Stimulated activated CD8-positive, alpha-beta memory T cell treated with anti-CD3 and anti-CD28 coated beads, Interleukin-4, amount 100 ng/mL, for 24 hours (primary cell): ENCODE data around the gene KRTAP5-7.
A peak's percentile ranks its signal among the peaks of the same experiment; 100 is the strongest.
"Not testable (repeated sequence)": the region's sequence is repeated elsewhere in the genome, so short reads cannot be mapped to it uniquely, and the experiment has no call there.

Experiments
- DNase-seq: peaks from one replicate; pipeline ENCODE4 v3.0.0-alpha.2; 2020; ENCODE audit warnings: low read depth

The KRTAP5-7 gene

DNA sequence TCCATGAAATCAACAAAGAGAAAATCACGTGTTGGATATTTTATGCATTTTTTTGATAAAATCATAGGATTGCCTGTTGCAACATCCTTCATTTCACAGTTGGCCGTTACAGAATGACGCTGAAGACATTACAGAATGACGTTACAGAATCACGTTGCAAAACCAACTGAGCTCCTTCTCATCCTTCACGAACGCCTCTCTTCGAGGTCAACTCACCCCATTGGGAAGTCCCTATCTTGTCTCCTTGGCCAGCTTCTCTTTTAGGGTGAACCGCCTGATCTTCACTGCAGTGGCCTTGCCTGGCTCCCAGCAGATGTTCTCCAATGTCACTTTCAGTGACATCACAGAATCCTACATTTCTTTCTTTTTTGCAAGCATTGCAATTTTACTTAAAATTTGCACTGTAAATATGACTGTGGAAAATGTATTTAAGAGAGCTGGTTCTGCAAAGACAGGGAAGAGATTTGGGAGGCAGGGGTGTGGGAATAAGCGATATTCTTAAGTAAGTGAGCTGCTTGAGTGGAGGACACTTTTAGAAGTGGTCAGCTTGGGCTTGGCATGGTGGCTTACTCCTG is 5.1 kb downstream of the KRTAP5-7 start:
- DNase-seq, result no peak

DNA sequence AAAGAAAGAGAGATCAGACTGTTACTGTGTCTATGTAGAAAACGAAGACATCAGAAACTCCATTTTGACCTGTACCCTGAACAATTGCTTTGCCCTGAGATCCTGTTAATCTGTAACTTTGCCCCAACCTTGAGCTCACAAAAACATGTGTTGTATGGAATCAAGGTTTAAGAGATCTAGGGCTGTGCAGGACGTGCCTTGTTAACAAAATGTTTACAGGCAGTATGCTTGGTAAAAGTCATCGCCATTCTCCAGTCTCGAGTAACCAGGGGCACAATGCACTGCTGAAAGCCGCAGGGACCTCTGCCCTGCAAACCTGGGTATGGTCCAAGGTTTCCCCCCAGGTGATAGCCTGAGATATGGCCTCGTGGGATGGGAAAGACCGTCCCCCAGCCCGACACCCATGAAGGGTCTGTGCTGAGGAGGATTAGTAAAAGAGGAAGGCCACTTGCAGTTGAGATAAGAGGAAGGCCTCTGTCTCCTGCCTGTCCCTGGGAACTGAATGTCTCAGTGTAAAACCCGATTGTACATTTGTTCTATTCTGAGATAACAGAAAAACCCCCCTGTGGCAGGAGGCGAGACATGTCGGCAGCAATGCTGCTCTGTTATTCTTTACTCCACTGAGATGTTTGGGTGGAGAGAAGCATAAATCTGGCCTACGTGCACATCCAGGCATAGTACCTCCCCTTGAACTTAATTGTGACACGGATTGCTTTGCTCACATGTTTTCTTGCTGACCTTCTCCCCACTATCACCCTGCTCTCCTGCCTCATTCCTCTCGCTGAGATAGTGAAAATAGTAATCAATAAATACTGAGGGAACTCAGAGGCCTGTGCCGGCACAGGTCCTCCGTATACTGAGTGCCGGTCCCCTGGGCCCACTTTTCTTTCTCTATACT is 7.9 kb downstream of the KRTAP5-7 start:
- DNase-seq, result not testable (repeated sequence)

DNA sequence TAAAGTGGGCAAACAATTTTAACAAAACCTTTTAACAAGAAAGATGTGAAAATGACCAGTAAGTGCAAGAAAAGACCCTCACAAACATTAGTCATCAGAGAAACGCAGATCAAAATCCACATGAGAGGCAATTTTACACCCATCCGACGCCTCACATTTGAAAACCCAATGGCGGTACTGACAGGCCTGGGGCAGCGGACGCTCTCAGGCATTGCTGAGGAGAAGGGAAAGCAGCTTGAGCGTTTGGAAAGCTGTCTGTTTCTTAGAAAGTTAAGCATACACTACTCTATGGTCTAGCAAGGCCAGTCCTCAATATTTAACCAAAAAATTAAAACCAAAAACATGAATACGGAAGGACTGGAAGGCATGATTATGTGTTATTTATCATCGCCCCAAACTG is 8.8 kb downstream of the KRTAP5-7 start:
- no peak for DNase-seq

DNA sequence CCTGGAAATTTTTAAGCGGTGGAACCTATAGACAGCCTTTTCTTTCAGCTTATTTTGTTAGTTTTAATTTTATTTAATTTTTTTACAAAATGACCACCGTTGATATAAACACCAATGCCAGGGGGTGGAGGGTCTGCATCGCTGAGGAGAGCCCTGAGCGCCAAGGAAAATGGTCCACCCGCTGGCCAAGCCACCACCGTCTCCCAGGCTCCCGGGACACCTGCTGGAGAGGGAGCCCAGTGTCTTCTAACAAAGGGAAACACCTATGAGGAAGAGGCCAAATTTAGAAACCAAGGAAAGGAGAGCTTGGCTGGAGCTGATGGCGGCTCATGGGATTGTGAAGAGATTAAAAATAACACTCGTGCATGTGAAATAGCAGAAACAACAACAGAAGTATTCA is 10.5 kb downstream of the KRTAP5-7 start:
- DNase-seq, result no peak

DNA sequence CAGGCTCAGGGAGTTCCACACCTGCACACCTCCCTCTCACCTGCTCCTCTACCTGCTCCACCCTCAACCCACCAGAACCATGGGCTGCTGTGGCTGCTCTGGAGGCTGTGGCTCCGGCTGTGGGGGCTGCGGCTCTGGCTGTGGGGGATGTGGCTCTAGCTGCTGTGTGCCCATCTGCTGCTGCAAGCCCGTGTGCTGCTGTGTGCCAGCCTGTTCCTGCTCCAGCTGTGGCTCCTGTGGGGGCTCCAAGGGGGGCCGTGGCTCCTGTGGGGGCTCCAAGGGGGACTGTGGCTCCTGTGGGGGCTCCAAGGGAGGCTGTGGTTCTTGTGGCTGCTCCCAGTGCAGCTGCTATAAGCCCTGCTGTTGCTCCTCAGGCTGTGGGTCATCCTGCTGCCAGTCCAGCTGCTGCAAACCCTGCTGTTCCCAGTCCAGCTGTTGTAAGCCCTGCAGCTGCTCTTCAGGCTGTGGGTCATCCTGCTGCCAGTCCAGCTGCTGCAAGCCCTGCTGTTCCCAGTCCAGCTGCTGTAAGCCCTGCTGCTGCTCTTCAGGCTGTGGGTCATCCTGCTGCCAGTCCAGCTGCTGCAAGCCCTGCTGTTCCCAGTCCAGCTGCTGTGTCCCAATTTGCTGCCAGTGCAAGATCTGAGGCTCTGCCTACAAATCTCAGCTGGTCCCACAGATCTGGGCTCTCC is 11.1 kb downstream of the KRTAP5-7 start, which contains the start of gene KRTAP5-8:
TSS of gene KRTAP5-8 (plus strand) at position 49 of the 689 bp plus-strand sequence. CDS start at position 80, 31 bp downstream.
- DNase-seq, result not testable (repeated sequence)

DNA sequence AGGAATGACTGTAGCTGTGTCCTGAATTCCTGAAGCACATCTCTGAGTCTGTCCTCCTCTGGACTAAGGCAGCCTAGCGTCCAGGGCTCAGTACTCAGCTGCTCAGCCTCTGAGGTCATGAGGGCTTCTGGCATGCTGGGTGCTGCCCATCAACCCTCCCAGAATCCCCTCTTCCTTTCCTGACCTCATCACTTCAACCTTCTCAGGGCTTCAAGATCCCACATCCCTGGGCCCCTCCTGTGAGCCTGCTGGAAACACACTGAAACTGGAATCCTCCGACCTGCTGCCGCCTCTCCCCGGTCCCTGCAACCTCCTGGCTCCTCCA is 11.6 kb downstream of the KRTAP5-7 start:
- DNase-seq, result no peak

DNA sequence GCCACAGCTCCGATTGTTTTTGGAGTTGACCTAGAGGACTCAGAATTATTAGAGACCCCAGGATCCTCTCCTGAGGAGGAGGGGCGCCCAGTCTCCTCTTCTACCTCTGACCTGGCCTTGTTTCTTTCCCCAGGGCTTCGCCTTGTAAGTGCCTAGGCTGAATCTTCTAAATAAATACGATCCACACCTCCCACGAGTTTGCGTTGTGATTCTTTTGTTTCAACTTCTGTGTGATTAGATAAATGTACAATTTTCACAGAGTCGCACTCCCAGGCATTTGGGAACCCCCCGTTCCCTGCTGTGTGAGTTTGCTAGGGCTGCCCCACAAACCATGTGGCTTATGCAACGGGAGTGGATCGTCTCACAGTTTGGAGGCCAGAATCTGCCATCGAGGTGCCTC is 11.9 kb downstream of the KRTAP5-7 start:
- no peak for DNase-seq

DNA sequence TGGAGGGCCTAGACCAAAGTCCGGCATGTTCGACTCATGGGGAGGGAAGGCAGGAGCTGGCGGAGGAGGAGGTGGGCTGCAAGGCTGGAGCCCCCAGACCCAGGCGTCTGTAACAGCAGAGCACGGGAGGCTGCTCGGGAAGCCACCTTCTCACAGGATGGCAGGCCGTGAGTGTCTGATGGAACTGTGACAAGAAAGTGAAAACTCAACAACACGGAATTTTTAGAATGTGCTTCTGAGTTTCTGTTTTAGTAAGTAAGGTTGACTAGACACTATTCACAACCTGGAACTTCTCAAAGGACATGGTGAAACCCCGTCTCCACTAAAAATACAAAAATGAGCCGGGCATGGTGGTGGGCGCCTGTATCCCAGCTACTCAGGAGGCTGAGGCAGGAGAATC is 12.9 kb downstream of the KRTAP5-7 start:
- not testable (repeated sequence) for DNase-seq

DNA sequence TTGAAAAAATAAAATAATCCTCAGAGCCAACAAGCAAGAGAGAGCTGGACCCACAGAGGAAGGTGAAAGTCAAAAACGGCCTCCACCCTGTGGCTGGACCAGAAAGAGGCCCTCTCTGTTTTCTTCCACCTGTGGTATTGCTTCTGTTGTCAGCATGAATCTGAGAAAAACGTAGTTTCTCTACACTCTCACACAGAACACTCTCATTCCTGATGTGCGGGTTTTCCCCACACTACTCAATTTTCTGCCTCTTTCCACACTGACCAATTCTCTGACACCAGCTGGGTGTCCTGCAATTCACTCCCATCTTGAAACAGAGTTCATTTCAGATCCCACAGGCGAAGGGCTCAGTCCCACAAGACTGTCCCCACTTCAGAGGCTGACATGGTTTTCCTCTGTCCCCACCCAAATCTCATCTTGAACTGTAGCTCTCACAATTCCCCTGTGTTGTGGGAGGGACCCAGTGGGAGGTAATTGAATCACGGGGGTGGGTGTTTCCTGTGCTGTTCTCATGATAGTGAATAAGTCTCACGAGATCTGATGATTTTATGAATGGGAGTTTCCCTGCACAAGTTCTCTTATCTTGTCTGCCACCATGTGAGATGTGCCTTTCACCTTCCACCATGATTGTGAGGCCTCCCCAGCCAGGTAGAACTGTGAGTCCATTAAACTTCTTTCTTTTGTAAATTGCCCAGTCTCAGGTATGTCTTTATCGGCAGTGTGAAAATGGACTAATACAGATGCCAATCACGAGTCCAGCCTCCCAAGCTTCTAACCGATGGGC is 13.6 kb downstream of the KRTAP5-7 start:
- DNase-seq, result not testable (repeated sequence)

DNA sequence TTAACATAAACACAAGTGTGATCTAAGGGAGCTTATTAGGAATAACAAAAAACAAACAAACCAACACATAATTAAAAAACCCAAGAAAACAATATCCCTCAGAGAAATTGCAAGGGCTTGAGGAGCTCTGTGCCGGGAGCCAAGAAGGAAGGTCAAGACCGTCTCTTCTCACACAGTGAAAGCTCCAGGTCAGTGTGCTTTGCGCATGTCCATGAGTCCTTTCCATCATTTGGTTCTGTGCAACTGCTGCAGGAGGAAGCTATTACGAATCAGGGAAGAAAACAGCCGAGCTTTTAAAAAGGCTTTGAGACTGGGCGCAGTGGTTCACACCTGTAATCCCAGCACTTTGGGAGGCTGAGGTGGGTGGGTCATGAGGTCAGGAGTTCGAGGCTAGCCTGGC is 15.3 kb downstream of the KRTAP5-7 start:
- DNase-seq, result no peak

DNA sequence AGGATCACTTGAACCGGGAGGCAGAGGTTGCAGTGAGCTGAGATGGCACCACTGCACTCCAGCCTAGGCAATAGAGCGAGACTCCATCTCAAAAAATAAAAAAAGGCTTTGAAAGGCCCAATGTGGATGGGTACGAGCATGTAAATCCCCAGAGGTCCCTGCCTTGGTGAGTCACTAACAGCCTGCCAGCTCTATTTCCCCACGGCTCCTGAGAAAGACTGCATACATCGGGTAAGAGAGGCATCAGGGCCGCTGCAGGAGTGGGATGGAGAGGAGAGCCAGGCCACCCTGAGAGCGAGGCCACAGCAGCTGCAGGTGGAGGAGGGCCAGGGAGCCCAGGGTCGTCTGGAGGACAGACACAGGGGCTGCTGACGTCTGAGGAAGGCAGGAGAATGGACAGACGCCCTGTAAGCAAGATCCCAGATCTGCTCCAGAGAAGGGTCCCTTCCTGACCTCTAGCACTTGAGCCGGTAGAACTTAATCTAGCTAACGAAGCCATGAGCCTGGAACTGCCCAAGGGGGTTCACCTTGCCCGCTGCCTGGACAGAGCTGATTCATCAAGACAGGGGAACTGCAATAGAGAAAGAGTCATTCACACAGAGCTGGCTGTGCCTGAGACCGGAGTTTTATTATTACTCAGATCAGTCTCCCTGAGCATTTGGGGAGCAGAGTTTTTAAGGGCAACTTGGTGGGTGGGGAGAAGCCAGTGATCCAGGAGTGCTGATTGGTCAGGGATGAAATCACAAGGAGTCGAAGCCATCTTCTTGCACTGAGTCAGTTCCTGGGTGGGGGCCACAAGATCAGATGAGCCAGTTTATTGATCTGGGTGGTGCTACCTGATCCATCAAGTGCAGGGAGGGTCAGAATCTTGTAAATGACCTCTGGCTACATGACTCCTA is 16.1 kb downstream of the KRTAP5-7 start:
- DNase-seq, result no peak

DNA sequence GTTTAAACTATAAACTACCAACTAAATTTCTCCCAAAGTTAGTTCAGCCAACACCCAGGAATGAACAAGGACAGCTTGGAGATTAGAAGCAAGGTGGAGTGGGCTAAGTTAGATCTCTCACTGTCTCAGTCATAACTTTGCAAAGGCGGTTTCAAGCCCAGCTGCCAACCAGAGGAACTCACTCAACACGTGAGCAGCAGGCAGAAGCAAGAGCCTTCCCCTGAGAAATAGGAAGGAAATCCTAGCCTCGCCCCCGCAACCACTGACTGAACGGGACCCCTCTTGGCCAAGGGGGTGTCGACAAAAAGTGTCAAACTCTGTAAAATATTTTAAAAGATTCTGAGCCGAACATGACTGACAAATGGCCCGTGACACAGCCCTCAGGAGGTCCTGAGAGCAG is 16.8 kb downstream of the KRTAP5-7 start:
- DNase-seq, result peak; percentile 3

DNA sequence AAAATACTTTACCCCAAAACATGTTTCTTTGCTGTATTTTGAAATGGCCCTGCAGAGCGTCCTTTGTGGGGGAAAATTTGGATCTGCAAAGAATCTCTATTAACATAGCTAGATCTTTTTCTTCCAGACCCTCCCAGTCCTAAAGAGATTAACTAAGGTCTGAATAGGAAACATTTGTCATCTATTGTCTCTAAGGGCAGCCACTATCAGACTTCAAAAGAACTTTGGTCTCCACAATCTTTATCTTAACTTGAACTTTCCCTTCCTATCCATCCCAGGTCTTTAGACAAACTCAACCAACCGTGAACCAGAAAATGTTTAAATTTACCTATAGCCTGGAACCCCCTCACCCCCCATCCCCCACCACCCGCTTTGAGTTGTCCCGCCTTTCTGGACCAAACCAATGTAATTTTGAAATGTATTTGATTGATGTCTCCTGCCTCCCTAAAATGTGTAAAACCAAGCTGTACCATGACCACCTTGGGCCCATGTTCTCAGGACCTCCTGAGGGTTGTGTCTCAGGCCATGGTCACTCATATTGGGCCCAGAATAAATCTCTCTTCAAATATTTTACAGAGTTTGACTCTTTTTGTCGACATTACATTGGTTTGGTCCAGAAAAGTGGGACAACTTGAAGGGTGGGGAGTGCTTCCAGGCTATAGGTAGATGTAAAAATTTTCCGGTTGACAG is 17.6 kb downstream of the KRTAP5-7 start:
- no peak for DNase-seq

DNA sequence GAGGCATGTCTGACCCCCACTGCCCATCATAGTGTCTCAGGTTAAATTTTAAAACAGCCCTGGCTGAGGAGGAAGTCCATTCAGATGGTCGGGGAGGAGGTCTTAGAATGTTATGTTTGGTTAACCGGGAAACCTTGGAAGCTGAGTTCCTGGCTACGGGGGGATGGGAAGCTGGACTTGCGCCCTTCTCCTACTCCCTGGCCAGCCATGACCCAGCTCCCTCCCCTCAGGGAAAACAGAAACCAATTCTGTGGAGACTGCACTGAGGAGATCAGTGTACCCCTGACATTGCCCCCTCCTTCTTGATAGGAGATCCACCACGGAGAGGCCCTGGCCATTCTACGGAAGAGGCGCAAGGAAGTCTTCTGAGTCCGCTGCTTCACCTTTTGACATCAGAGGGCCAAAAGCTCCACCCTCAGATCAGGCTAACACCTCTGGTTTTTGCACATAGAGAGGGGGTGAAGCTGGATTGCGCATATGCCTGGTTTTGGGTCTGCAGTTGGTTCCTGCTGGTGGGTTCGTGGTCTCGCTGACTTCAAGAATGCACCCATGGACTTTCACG is 18.4 kb downstream of the KRTAP5-7 start:
- no peak for DNase-seq

DNA sequence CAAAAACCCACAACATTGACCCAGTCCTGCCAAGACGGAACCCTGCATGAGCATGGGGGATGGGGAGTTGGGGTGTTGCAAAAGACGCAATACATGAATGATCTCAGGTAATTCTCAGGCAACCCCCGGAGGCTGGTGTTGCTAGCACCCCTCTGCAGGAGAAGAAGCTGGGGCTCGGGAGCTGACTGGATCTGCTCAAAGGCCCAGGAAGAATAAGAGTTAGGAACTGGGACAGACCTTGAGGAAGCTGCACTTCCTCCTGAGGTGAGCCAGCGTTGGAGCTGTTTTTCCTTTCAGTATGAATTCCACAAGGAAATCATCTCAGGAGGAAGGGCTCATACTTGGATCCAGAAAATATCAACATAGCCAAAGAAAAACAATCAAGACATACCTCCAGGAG is 21.1 kb downstream of the KRTAP5-7 start, which contains the start of gene KRTAP5-9:
TSS of gene KRTAP5-9 (plus strand) at position 301 of the 400 bp plus-strand sequence. CDS start 238 bp downstream, outside the sequence.
- no peak for DNase-seq

DNA sequence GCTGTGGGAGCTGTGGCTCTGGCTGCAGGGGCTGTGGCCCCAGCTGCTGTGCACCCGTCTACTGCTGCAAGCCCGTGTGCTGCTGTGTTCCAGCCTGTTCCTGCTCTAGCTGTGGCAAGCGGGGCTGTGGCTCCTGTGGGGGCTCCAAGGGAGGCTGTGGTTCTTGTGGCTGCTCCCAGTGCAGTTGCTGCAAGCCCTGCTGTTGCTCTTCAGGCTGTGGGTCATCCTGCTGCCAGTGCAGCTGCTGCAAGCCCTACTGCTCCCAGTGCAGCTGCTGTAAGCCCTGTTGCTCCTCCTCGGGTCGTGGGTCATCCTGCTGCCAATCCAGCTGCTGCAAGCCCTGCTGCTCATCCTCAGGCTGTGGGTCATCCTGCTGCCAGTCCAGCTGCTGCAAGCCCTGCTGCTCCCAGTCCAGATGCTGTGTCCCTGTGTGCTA is 21.7 kb downstream of the KRTAP5-7 start:
- no peak for DNase-seq

DNA sequence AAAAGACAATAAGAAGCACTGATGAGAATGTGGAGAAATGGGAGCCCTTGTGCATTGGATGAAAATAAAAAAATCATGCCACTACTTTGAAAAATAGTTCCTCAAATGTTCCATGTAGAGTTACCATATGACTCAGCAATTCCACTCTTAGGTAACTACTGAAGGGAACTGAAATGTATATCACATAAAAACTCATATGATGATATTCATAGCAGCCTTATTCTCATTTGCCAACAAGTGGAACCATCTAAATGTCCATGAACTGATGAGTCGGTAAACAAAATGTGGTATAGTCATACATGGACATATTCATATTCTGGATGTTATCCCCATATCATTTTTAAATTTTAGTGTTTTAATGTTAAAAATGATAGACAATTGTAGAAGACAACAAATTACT is 24.6 kb downstream of the KRTAP5-7 start:
- DNase-seq, result no peak

DNA sequence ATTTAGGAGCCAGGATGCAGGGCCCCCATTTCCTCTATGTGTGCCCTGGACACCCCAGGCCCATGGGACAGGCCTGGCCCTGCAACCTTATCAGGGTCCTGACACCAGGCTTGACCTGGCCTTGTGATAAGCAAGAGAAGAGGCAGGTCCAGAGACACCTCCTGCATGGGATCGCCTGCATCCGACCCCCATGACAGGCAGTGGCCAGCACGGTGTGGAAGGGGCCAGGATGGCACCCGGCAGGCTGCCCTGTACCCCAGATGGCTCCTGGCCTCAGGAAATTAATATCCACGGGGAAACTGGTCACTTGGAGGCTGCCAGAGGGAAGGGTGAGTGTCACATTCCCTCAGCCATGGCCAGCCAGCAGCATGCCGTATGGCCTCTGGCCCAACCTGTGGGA is 27.9 kb downstream of the KRTAP5-7 start:
- DNase-seq, result no peak

DNA sequence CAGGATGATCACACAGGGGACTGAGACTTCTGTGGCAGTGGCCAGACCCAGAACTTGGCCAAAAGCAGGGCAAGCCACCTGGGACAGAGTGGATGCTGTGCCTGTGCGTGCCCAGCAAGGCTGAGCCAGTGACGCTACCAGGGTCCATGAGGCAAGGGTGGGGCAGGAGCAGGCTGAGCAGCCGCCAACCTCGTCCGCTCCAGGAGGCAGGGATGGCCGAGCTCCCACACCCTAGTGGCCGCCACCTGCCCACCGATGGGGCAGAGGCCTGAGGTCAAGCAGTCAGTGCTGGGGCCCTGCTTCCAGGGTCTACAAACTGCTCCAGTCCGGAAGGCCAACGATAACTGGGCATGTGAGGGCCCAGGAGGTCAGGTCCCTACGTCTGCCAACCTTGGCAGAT is 28.4 kb downstream of the KRTAP5-7 start:
- DNase-seq, result no peak

DNA sequence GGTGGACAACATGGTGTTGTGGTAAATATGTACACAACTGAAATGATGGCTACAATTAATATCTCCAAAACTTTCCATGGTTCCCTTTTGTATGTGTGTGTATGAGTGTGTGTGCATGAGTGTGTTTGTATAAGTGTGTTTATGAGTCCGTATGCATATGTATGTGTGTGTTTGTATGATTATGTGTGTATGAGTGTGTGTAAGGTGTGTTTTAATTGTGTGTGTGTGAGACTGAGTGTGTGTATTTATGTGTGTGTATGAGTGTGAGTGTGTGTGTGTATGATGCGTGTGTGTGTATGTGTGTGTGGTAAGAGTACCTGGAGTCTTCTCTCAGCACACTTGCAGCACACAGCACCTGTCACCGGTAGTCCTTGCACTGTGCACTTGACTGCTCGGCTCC is 29.0 kb downstream of the KRTAP5-7 start:
- DNase-seq, result no peak
